Kidney tubule cell (primary cell): ENCODE data around the gene CLASP1.
A peak's percentile ranks its signal among the peaks of the same experiment; 100 is the strongest.
"Not testable (repeated sequence)": the region's sequence is repeated elsewhere in the genome, so short reads cannot be mapped to it uniquely, and the experiment has no call there.

Source experiments
- DNase-seq: peaks from one replicate; pipeline ENCODE4 v3.0.0-alpha.2; 2018; ENCODE audit warnings: low spot score

Gene CLASP1

DNA sequence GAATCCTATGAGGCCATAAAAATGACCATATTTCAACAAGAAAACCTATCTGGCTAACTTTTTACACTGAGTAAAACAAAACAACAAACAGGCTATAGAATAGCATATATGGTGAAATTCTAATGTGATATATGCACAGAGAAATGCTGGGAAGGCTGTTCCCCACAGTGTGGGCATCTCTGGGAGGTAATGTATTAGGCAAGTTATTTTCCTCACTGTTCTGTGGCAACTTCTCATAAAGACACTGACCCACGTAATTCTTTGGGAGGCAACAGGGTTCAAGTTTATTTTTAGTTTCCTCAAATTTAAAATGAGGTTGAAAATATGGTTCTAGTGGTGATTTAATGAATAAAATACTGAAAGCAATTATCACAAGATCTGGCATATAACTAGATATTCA lies 71.9 kb downstream of the CLASP1 start:
- no peak for DNase-seq

DNA sequence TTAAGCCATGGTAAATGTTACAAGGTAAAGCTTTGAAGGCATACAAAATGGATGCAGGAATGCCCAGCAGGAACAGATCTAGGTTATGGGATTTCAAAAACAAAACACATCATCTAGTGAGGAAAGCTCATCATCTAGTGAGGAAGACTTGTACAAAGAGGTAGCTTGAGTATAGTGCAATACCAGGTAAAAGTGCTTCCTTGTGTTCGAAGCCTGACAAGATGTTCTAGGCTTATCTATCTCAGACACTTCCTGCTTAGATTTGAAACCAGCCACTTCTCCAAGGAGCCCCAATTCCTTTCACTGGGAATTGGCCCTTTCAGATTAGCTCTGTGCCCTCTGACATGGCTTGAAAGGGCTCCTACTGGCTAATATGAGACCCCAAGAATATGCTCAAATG lies 73.0 kb downstream of the CLASP1 start:
- no peak for DNase-seq

DNA sequence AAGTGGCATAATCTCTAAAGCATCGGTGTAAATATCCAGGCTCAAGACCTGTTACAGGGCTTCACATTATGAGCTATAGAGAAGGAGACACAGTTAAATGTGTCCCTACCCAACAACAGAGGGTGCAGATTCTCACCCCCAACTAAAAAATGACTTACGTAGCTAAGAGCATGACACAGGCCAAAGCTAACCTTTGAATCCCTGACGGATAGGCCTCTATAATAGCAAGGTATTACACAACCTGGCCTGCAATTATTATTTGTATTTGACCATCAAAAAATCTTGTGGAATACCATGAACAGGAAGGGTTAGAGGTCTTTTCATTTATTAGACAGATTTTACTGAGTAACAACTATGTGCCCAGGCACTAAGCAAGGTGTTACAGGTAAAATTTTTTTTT lies 73.5 kb downstream of the CLASP1 start:
- DNase-seq = no peak

DNA sequence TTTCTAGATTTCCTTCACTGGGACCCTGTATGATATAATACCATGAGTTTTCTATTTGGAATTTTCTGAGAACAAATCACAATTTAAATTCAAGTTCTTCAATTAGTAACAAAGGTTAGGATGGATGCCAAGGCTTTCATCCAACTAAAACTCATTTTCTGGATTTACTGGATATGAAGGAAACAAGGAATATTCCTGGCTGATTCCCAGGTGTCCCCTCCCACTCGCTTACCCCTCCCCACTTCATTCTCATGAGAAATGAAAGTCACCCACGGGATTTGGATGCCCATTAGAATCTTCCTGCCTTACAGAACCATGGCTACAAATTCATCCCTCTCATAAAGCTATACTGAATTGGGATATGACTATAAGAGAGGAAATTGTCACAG lies 78.6 kb downstream of the CLASP1 start:
- DNase-seq = no peak

DNA sequence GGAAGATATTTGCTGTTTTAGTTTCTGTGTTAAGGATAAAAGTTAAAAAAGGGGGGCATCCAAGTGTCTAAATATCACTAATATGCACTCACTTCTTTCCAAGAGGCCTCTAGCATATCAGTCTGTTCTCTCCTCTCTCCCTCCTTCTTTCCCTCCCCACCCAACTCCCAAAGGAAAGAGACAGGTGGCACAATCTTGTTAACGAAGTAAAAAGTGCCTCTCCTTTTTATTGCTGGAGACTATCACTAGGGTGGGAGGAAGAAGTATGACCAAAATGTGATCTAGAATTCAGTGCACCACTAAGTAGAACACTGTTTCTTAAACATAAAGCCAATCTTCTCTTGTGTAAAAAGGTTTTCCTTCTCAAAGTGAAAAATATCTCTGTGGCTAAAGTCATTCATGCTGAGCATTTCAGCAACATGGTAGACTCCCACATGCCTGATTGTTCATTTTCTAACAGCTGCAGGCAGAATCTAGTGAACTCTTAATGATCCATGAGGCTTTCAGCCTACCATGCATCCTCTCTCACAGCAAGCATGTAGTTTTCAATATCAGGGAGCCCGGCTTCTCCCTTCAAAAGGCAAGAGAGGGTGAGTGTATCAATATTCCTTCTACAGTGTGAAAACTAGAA lies 79.1 kb downstream of the CLASP1 start:
- peak; percentile 24 for DNase-seq

DNA sequence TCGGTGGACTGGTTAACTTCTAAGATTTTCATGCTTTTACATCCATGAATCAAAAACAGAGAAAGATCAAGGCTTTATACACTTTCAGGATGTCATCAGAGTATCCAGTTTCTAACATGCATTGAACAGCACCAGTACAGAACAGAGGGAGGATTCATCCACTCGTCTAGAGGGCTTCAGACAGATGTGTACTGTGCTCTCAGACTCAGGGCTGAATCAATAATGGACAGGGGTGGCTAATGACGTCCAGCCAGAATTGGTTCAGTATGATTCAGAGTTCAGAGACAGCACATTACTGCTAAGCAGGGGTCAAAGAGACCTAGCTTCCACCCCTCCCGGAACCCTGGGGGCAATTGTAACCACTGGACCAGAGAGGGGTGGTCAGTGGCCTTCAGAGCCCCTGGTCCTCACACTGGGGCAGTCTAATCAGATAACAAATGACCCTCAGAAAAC lies 81.3 kb downstream of the CLASP1 start:
- peak; percentile 36 for DNase-seq

DNA sequence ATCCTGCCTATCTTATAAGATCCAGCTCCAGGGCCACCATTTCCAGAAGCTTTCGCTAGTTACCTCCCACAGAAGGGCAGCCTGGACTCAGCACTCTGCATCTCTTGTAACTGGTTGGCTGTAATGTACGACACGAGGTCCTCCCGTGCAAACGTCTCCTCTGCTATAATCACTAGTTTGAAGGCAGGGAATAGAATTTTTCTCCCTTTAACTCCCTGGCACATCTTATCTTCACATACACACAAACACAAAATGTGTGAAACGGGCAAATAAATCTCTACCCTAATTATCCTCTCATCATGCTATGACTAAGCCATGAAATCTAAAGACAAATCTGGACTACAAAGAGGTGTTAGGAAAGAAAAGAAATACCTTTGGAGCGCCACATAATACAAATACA lies 81.8 kb downstream of the CLASP1 start:
- DNase-seq = no peak

DNA sequence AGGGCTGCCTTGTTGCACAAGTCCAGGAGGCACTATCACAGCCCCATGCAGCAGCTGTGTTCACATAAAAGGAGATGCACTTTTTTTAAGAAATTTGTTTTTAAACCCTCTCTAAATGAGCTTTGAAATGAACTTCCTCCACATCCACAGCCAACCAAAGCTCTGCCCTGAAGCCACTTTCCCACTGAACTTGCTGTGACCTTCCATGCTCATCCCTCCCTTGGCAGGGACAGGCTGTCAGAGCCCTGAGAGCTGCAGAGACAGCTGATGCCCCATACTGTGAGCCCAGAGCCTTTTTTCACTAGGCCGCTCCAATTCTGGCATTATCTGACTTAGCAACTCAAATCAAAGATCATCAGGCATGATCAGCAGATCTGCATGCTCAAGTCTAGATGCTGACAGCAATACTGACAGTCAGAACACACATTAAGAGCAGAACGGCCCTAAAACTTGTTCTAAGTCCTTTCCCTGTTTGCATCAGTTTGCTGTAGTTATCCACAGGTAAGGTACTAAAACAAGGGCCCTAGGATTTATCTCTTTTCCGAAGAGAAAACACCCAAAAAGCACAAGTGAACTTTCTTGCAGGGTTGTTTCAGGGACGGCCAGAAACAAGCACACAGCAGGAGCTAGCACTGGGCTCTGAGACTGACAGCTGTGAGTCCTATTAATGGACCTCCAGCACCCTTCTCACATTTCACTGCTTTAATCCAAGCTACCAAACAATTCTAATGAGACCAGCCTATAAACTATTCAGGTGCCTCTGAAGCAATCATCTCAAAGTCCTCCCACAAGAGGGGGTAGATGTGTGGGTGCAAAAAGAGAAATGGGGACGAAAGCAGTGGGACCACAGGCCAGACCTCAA lies 83.6 kb downstream of the CLASP1 start:
- no peak for DNase-seq

DNA sequence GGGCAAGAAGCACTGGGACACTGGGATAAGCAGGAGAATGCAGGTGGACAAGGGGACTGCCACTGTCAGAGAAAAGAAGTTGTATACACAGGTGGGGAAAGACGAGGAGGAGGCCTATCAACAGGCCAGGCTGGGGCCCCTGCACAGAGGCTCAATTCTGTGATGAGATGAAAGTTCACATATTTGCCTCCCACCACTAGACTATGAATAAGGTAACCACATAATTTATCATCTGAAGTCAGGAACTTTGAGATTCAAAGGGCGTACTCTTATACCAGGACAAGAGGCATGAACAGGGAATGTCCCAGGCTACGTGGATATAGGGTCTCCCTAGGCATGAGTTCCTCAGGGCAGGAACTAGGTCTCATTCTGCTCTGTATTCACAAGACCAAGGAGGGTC lies 84.4 kb downstream of the CLASP1 start:
- DNase-seq = no peak

DNA sequence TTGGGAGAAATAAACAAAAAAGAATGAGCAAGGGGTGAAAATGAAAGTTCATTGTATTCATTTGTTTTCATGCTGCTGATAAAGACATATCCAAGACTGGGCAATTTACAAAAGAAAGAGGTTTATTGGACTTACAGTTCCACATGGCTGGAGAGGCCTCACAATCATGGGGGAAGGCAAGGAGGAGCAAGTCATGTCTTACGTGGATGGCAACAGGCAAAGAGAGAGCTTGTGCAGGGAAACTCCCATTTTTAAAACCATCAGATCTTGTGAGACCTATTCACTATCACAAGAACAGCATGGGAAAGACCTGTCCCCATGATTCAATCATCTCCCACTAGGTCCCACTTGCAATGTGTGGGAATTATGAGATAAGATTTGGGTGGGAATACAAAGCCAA lies 85.5 kb downstream of the CLASP1 start:
- not testable (repeated sequence) for DNase-seq

DNA sequence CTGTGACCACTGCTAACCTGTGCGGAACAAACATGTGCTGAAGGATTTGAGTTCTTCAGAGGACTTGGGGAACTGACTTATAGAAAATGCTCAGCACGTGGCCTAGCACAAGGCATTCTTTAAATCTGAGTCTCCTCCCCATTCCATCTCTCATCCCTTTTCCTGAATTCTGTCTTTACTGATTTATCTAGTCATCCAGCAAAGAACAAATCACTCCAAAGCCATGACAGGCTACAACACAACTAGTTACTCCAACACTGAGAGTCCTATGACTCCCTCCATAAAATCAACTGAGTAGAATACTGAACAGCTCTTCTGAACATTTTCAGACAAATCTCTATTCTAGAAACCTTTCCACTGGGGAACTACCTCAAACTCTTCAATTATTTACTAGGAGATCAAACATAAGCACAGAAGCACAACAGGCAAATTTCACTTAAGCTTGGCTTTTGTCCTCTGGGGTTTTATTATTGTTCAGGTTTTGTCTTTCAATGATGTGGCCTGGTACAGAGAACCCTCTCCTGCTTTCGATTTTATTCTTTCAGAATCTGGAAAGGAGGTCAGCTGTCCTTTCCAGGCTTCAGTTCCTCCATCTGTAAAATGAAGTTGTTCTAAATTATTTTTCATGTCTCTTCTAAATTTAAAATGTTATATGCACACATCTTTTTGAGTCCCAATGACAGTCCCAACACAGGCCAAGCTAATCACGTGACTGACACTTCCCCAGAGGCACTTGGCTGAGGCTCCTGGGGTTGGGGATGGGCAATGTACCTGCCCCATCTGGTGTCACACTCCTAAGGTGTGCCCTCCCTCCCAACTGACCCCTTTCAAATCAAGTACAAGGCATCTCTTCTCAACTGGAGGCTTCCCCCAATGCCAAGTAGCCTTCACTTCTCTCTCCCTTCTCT lies 86.7 kb downstream of the CLASP1 start:
- DNase-seq = peak; percentile 19

DNA sequence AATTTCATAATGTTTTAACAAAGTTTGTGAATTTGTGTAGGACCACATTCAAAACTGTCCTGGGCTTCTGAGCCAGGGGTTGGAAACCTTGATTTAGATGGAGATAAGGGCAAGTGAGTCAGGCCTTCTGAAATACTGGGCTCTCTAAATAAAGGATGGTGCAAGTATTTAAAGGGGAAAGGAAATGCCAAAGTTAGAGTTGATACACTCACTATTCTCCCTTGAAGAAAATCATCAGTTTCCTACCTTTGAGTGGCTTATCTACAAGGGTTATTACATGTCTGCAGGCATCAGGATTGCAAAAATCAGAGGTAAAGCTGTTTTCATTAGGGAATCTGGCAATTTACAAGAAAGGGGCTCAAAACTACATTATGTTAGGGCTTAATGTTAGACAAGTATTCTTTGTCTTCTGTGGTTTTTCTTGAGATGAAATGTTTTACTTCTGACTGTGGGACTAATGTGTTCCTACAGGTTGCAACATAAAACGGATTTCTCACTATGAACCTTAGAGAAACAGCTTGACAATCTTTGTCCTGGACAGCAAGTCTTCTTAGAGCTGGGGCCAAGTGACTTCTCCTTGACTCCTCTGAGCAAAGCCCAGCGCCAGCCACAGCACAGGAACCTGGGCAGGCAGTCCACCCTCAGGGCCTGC lies 87.5 kb downstream of the CLASP1 start:
- no peak for DNase-seq

DNA sequence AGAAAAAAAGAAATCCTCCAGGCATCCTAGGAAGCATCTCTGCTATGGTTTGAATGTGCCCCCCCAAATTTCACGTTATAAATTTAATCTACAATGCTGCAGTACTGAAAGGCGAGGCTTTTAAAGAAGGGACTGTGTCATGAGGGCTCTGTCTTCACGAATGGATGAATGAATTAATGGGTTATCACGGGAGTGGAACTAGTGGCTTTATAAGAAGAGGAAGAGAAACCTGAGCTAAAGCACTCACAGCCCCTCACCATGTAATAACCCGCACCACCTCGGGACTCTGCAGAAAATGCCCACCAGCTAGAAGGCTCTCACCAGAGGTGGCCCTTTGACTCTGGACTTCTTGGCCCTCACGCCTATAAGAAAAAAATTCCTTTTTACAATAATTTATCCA lies 90.9 kb downstream of the CLASP1 start:
- DNase-seq = no peak

DNA sequence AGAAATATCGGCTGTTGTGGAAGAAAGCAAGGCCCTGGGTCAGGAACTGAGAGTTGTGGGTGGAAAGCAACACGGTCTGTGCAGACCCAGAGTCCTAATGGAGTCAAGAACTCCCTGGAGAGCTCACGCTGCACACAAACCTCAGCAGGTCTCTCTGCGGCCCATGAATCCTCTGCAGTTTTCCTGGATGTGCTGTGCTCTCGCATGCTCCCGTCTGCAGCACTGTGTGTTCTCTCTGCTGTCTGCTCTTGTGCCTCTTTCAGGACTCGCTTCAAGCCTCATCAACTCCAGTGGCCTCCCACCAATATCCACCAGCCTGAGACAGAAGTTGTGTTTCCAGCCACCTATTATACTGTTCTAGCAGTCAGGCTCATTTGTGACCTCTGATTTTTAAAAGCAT lies 94.3 kb downstream of the CLASP1 start:
- no peak for DNase-seq

DNA sequence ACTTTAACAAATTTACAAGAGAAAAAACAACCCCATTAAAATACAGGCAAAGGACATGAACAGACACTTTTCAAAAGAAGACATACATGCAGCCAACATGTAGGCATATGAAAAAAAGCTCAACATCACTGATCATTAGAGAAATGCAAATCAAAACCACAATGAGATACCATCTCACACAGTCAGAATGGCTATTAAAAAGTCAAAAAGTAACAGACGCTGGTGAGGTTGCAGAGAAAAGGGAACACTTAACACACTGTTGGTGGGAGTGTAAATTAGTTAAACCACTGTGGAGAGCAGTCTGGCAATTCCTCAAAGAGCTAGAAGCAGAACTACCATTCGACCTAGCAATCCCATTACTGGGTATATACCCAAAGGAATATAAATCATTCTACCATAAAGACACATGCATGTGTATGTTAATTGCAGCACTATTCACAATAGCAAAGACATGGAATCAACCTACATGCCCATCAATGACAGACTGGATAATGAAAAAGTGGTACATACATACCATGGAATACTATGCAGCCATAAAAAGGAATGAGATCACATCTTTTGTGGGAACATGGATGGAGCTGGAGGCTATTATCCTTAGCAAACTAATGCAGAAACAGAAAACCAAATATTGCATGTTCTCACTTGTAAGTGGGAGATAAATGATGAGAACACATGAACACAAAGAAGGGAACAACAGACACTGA lies 96.6 kb downstream of the CLASP1 start:
- not testable (repeated sequence) for DNase-seq

DNA sequence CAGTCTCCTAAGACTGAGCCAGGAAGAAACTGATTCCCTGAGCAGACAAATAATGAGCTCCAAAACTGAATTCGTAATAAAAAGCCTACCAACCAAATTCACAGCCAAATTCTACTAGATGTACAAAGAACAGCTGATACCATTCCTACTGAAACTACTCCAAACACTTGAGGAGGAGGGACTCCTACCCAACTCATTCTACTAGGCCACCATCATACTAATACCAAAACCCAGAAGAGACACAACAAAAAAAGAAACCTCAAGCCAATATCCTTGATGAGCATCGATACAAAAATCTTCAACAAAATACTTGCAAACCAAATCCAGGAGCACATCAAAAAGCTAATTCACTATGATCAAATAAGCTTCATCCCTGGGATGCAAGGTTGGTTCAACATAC lies 98.6 kb downstream of the CLASP1 start:
- DNase-seq = no peak

DNA sequence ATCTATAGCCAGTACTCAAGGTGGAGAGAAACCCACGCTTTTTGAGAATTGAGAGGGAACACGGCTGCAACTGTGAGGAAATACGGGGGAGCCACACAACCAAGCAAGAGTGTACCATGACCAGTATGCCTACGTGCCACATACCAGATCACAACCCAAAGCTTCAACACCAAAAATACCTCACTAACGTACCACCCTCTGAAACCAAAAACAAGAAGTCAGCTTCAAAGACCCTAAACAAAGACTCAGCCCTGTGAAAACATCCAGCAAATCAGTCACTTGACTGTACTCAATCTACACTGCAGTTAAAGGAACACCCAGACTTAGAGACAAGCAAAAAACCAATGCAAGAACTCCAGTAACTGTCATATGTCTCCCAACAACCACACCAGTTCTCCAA lies 101.6 kb downstream of the CLASP1 start:
- DNase-seq = no peak

DNA sequence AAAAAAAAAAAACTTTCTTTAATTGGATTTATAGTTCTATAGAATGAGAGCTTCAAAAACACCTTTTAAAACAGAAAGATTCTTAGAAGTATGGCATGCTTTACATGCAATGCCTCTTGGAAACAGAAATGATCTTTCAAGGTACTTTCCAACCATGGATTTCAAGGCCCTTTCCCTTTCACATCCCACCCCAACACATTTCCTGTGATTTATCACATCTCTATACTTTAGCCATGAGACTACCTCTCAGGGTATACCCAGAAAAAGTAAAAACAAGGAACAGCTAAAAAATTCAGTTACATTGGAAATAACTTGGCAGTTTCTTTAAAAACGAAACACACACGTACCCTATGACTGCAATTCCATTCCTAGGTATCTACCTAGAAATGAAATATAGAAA lies 103.3 kb downstream of the CLASP1 start:
- no peak for DNase-seq

DNA sequence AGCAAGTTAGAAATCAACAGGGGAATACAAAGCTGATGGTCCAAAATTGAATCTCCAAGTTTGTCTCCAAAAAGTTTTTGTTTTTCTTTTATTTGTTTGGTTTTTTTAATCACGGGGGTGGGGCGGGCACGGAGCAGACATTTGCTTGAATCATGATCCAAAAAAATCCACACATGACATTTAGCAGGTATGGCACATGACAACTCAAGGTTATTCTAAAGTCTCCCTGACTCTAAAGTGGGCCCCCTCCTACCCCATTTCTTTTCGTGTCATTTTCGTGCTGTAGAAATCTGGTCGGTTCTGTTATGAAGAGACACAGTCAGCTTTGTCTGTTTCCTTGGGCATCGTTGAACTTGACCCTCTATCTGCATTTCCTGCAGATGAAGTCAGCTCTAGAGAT lies 104.0 kb downstream of the CLASP1 start:
- DNase-seq = no peak

DNA sequence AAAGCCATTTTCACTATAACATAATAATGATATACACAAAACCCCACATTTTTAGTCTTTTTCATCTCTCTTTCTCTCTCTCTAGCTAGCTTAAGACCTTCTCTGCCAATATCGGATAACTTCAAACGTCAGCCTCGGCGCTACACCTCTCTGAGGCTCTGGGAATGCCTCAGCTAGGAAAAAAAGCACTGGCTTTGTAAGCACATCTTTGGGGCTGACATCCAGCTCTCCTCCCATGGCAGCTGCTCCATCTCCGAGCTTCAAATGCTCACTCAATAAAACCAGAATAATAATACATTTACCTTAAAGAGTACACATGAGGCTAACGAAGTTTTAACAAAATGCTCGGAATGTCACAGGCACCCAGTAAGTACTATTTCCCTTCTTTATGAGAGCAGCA lies 107.8 kb downstream of the CLASP1 start:
- no peak for DNase-seq

DNA sequence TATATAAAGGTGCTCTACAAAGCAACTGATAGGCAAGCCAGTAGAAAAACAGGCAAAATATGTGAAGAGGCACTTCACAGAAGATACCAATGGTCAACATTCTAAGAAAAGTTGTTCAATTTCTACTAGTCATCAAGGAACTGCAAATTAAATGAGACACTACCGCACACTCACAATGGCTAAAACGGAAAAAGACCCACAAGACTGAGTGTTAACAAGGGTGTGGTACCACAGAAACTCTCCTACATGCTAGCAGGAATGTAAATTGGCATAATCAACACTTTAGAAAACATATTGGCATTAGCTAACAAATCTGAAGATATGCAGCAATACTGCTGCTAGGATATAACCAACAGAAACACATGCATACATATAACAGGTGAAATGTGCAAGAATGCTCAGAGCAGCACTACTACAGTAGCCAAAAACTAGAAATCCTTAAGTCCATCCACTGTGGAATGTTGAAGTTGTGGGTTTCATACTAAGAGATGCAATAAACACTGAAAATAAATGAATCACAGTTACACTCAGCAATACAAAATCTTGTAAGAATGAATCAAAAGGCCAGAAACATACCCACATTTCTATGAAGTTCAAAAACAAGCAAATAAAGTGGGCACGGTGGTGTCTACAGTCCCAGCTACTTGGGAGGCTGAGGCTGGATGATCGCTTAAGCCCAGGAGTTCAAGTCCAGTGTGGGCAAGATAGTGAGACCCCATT lies 109.4 kb downstream of the CLASP1 start:
- no peak for DNase-seq
